SU-DHL-6 (cell line): ENCODE measurements around the gene EXOC2.

ENCODE experiments used
- EZH2phosphoT487 ChIP-seq: fragments of 200-600 bp; sonication (generic), shearing (Covaris generic); conservative IDR thresholded peaks from 2 replicates; pipeline ENCODE4 v1.6.1; 2018; ENCODE audit warnings: mild to moderate bottlenecking, antibody characterized with exemption, low read length, moderate library complexity, mixed read lengths
- TF ChIP-seq, protein P1 (sequence below): fragments of 200-600 bp; sonication (generic); IDR thresholded peaks from one replicate; pipeline ENCODE4 v1.5.1; 2017; ENCODE audit warnings: antibody characterized with exemption, mild to moderate bottlenecking, low read length, moderate library complexity; ENCODE audit not compliant: insufficient read depth, poor library complexity, severe bottlenecking

DNA sequence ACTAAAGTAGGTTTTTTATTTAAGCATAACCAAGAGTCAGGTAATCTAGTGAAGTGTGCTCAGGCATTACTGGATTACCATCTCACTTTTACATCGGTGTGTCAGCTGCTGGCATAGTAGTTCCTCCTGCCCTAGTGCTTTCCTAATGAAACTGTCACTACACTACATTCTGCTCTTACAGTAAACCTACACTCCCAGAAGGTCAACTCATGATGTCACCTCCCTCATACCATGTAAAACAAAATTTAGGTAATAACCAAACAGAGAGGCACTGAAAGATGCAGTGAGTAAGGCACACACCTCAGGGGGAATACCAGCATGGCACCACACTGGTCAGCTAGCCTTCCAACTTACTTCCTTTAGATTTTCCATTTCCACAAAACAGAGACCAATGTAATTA is 59.3 kb downstream of the EXOC2 start:
- TF ChIP-seq, protein P1, sequence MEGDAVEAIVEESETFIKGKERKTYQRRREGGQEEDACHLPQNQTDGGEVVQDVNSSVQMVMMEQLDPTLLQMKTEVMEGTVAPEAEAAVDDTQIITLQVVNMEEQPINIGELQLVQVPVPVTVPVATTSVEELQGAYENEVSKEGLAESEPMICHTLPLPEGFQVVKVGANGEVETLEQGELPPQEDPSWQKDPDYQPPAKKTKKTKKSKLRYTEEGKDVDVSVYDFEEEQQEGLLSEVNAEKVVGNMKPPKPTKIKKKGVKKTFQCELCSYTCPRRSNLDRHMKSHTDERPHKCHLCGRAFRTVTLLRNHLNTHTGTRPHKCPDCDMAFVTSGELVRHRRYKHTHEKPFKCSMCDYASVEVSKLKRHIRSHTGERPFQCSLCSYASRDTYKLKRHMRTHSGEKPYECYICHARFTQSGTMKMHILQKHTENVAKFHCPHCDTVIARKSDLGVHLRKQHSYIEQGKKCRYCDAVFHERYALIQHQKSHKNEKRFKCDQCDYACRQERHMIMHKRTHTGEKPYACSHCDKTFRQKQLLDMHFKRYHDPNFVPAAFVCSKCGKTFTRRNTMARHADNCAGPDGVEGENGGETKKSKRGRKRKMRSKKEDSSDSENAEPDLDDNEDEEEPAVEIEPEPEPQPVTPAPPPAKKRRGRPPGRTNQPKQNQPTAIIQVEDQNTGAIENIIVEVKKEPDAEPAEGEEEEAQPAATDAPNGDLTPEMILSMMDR, result no peak
- no peak for TF ChIP-seq EZH2phosphoT487
